ENCODE data around the gene TAL2.
A peak's percentile ranks its signal among the peaks of the same experiment; 100 is the strongest.

Gene TAL2

DNA sequence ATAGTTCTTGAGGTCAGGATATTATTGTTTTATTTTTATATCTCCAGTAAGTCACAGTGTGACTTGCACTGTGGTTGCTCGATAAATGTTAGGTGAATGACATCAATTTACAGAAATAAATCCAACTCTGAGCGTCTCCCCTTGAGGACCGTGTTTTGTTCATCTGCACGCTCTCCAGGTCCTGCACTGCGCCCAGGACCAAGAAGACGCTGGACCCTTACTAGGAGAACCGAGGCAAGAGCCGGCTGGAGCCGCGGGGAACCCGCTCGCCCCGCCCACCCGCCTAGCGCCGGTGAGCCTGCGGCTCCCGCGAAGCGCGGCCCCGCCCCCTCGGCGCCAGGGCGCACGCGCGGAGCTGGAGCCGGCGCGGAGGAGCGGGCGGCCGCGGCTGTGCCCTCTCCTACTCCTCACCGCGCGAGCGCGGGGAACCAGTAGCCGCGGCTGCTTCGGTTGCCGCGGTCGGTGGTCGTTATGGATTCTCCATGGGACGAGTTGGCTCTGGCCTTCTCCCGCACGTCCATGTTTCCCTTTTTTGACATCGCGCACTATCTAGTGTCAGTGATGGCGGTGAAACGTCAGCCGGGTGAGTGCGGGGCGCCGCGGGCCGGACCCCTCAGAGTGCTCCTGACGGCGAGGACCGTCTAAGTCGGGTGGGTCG, 32.1 kb downstream of the TAL2 start, which contains the start of gene TMEM38B:
Gene TMEM38B, plus strand, starts transcription at position 352 of the 658 bp plus-strand sequence. Its CDS starts 120 bp downstream, at position 472.
- TF ChIP-seq, protein P1, sequence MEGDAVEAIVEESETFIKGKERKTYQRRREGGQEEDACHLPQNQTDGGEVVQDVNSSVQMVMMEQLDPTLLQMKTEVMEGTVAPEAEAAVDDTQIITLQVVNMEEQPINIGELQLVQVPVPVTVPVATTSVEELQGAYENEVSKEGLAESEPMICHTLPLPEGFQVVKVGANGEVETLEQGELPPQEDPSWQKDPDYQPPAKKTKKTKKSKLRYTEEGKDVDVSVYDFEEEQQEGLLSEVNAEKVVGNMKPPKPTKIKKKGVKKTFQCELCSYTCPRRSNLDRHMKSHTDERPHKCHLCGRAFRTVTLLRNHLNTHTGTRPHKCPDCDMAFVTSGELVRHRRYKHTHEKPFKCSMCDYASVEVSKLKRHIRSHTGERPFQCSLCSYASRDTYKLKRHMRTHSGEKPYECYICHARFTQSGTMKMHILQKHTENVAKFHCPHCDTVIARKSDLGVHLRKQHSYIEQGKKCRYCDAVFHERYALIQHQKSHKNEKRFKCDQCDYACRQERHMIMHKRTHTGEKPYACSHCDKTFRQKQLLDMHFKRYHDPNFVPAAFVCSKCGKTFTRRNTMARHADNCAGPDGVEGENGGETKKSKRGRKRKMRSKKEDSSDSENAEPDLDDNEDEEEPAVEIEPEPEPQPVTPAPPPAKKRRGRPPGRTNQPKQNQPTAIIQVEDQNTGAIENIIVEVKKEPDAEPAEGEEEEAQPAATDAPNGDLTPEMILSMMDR (IDR thresholded peaks at IDR 0.05; ENCODE audit: control insufficient read depth, extremely low read depth, insufficient read depth) = no peak
- no peak for DNase-seq (ENCODE audit: low read depth)
- peak within 1 kb of the TSS; percentile 67 for H3K4me3 ChIP-seq (ENCODE audit: low read depth, low read length)

DNA sequence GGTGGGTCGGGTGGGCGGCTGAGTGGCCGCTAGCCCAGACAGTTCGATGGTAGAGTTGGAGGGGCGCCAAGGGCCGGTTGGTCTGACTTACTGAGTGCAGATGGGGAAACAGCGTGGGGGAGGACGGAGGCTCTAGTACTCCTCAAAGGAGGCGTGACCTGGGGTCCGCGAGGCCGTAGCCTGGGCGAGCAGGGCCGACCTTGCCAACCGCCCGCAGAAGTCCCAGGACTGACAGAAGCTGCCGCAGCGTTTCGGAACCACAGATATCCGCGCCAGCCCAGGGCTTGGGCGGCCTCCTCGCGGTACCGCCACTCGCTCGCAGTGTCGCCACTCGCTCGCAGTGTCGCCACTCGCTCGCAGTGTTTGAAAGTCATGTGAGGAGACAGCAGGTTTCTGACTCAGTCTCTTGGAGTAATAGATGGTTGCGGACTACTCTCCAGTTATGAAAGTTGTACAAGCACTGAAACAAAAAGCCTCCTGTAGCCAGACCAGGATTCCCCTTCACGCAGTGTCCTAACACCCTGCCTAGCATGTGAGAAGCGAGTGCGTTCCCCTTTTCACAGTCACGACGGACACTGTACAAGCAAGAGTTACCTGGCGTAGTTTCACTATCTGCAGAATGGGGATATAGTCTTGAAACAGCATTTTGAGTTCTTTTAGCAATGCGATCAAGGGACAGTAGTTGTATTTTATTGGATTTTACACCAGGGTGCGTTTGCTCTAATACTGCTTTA, 32.8 kb downstream of the TAL2 start:
- H3K4me3 ChIP-seq (ENCODE audit: low read depth, low read length) = peak overlapping the region; percentile 67
- no peak for DNase-seq (ENCODE audit: low read depth)
- TF ChIP-seq, protein P1 (IDR thresholded peaks at IDR 0.05; ENCODE audit: control insufficient read depth, extremely low read depth, insufficient read depth) = 0 out of 2 replicates have a peak, but pooled peaks have one; percentile 2

GRCh38 chr9:105696219-105696793, 34.0 kb downstream of the TAL2 start:
- no peak overlapping the region for H3K4me3 ChIP-seq (ENCODE audit: low read depth, low read length)
- TF ChIP-seq, protein P1 (IDR thresholded peaks at IDR 0.05; ENCODE audit: control insufficient read depth, extremely low read depth, insufficient read depth) = no peak
- DNase-seq (ENCODE audit: low read depth) = no peak

- H3K4me3 ChIP-seq (ENCODE audit: low read depth, low read length) = no peak overlapping the region
- TF ChIP-seq, protein P1 (IDR thresholded peaks at IDR 0.05; ENCODE audit: control insufficient read depth, extremely low read depth, insufficient read depth) = 0 out of 2 replicates have a peak, but pooled peaks have one; percentile 2
- DNase-seq (ENCODE audit: low read depth) = peak; percentile 87
Observed at GRCh38 chr9:105697871-105698270, 35.6 kb downstream of the TAL2 start.

DNA sequence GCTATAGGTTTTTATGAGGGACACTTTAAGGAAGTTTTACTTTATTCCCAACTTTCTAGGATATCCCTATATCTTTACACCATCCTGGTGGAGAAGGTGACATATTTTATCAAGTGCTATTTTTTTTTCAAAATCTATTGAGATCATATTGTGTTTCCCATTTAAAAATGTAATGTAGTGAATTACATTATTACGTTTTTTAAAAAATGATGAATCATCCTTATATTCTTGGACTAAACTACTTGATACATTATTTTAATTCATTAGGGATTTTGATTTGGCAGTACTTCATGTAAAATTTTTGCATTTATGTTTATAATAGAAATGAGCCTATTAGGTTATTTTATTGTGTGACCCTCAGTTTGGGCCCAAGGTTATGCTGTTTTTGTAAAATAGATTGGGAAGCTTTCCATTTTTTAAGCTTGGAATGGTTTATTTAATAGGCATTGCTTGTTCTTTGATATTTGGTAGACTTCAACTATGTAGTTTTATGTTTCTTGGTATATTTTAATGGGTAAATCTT, 36.2 kb downstream of the TAL2 start:
- TF ChIP-seq, protein P1 (IDR thresholded peaks at IDR 0.05; ENCODE audit: control insufficient read depth, extremely low read depth, insufficient read depth) = no peak
- no peak for DNase-seq (ENCODE audit: low read depth)
- no peak overlapping the region for H3K4me3 ChIP-seq (ENCODE audit: low read depth, low read length)

GRCh38 chr9:105700668-105701067, 38.4 kb downstream of the TAL2 start:
- TF ChIP-seq, protein P1 (IDR thresholded peaks at IDR 0.05; ENCODE audit: control insufficient read depth, extremely low read depth, insufficient read depth) = no peak
- no peak for DNase-seq (ENCODE audit: low read depth)

More at GRCh38 chr9:105700668-105701067, 38.4 kb downstream of the TAL2 start:
- H3K4me3 ChIP-seq (ENCODE audit: low read depth, low read length) = no peak overlapping the region
